Lower leg skin (tissue), 3 donors: ENCODE data around the gene C14orf132.

Experiments
- POLR2A ChIP-seq, 2 donors: fragments of 450-650 bp; IDR thresholded peaks; one replicate each; pipeline ENCODE4 v1.6.1; 2016 to 2017; ENCODE audit warnings: antibody characterized with exemption in 2 of 2, mild to moderate bottlenecking in 1 of 2, moderate library complexity in 1 of 2
- TF ChIP-seq, protein P1 (sequence below), 3 donors: fragments of 450-650 bp; IDR thresholded peaks; one replicate each; pipeline ENCODE4 v1.5.1; 2016; ENCODE audit warnings: antibody characterized with exemption in 3 of 3, mild to moderate bottlenecking in 3 of 3, moderate library complexity in 2 of 3

DNA sequence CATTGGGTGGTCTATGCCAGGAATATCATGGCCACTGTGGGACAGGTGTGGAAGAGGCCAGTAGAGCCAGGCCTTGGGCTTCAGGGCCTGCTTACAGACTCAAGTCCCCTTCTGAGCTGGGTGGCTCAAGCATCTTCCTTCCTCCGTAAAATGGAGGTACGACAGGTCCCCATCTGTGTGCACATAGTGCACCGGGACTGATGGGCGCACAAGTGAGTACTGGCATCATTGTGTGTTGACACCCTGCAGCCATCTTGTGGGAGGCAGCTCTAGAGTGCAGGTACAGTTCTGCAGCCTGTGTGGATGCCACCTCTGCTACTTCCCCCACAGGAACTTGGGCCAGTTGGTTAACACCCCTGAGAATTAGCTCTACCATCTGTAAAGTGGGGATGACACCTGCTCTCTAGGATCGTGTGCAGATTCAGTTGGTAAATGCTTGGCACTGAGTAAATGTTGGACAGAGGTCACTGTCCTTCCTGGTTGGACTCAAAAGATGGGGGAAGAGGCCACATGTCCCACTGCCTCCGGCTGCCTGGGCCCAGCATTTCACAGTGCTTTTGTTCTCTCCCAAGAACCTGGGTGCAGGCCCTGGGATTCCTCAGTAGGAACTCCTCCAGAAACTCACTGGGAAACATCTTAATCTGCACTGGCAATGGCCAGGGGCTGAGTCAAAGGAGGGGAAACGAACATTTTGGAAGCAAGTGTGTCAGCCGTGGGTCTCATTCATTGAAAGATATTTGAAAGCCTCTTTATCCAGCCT, 70.6 kb downstream of the C14orf132 start:
- TF ChIP-seq, protein P1, sequence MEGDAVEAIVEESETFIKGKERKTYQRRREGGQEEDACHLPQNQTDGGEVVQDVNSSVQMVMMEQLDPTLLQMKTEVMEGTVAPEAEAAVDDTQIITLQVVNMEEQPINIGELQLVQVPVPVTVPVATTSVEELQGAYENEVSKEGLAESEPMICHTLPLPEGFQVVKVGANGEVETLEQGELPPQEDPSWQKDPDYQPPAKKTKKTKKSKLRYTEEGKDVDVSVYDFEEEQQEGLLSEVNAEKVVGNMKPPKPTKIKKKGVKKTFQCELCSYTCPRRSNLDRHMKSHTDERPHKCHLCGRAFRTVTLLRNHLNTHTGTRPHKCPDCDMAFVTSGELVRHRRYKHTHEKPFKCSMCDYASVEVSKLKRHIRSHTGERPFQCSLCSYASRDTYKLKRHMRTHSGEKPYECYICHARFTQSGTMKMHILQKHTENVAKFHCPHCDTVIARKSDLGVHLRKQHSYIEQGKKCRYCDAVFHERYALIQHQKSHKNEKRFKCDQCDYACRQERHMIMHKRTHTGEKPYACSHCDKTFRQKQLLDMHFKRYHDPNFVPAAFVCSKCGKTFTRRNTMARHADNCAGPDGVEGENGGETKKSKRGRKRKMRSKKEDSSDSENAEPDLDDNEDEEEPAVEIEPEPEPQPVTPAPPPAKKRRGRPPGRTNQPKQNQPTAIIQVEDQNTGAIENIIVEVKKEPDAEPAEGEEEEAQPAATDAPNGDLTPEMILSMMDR (IDR thresholded peaks at IDR 0.05) = no peak
- no peak for TF ChIP-seq POLR2A (IDR thresholded peaks at IDR 0.05)
